GM23338 (cell line): ENCODE data around the gene CCDC12. TPM values are rescaled to one million over a fixed set of nuclear protein-coding genes. Genes with fewer than 3 reads are reported as not detected.

Experiments used
- ETS1 ChIP-seq: IDR thresholded peaks from 2 replicates; pipeline ENCODE4 v1.6.1; 2016; ENCODE audit warnings: antibody characterized with exemption
- EZH2 ChIP-seq: fragments of 200-600 bp; sonication (generic); IDR thresholded peaks from one replicate; pipeline ENCODE4 v1.8.0; 2017; ENCODE audit warnings: antibody characterized with exemption, mild to moderate bottlenecking, low read depth; ENCODE audit not compliant: unreplicated experiment
- EZH2phosphoT487 ChIP-seq: fragments of 200-600 bp; sonication (generic); IDR thresholded peaks from one replicate; pipeline ENCODE4 v1.8.1; 2018; ENCODE audit warnings: antibody characterized with exemption; ENCODE audit not compliant: unreplicated experiment
- JUNB ChIP-seq: IDR thresholded peaks from one replicate; pipeline ENCODE4 v1.6.1; 2016; ENCODE audit warnings: antibody characterized with exemption; ENCODE audit not compliant: unreplicated experiment
- POLR2AphosphoS5 ChIP-seq: IDR thresholded peaks from 2 replicates; pipeline ENCODE4 v1.6.1; 2016; ENCODE audit warnings: antibody characterized with exemption, low read depth
- REST ChIP-seq: IDR thresholded peaks from one replicate; pipeline ENCODE4 v1.6.1; 2018; ENCODE audit warnings: antibody characterized with exemption; ENCODE audit not compliant: unreplicated experiment
- ZNF331 ChIP-seq: fragments of 250-450 bp; sonication (Bioruptor Pico); IDR thresholded peaks from 2 replicates; pipeline ENCODE4 v1.5.0; 2020; ENCODE audit warnings: low read depth, mild to moderate bottlenecking, moderate library complexity
- polyA plus RNA-seq: library from polyadenylated mRNA; unstranded; fragments of >200 nt; fragmentation: Nextera tagmentation; extraction: Ambion mirVana; gene quantifications from 2 replicates; pipeline ENCODE4 v1.2.1, GENCODE V29; 2016
- total RNA-seq: library from RNA; depleted of rRNA; stranded (reverse); fragments of >200 nt; shearing (Covaris generic); gene quantifications from 2 replicates; pipeline ENCODE4 v1.2.3, GENCODE V29; 2014
- TF ChIP-seq, protein P1 (sequence below): fragments of 250-450 bp; sonication (Bioruptor Pico); IDR thresholded peaks from 2 replicates; pipeline ENCODE4 v1.5.0; 2020; ENCODE audit warnings: mild to moderate bottlenecking, moderate library complexity

The CCDC12 gene
- total and polyA plus RNA-seq, 2 experiments from 2014 or later = 42.9 to 133 TPM

GRCh38 chr3:46924921-46925584 lies 51.5 kb downstream of the CCDC12 start (continued):
- TF ChIP-seq, protein P1, sequence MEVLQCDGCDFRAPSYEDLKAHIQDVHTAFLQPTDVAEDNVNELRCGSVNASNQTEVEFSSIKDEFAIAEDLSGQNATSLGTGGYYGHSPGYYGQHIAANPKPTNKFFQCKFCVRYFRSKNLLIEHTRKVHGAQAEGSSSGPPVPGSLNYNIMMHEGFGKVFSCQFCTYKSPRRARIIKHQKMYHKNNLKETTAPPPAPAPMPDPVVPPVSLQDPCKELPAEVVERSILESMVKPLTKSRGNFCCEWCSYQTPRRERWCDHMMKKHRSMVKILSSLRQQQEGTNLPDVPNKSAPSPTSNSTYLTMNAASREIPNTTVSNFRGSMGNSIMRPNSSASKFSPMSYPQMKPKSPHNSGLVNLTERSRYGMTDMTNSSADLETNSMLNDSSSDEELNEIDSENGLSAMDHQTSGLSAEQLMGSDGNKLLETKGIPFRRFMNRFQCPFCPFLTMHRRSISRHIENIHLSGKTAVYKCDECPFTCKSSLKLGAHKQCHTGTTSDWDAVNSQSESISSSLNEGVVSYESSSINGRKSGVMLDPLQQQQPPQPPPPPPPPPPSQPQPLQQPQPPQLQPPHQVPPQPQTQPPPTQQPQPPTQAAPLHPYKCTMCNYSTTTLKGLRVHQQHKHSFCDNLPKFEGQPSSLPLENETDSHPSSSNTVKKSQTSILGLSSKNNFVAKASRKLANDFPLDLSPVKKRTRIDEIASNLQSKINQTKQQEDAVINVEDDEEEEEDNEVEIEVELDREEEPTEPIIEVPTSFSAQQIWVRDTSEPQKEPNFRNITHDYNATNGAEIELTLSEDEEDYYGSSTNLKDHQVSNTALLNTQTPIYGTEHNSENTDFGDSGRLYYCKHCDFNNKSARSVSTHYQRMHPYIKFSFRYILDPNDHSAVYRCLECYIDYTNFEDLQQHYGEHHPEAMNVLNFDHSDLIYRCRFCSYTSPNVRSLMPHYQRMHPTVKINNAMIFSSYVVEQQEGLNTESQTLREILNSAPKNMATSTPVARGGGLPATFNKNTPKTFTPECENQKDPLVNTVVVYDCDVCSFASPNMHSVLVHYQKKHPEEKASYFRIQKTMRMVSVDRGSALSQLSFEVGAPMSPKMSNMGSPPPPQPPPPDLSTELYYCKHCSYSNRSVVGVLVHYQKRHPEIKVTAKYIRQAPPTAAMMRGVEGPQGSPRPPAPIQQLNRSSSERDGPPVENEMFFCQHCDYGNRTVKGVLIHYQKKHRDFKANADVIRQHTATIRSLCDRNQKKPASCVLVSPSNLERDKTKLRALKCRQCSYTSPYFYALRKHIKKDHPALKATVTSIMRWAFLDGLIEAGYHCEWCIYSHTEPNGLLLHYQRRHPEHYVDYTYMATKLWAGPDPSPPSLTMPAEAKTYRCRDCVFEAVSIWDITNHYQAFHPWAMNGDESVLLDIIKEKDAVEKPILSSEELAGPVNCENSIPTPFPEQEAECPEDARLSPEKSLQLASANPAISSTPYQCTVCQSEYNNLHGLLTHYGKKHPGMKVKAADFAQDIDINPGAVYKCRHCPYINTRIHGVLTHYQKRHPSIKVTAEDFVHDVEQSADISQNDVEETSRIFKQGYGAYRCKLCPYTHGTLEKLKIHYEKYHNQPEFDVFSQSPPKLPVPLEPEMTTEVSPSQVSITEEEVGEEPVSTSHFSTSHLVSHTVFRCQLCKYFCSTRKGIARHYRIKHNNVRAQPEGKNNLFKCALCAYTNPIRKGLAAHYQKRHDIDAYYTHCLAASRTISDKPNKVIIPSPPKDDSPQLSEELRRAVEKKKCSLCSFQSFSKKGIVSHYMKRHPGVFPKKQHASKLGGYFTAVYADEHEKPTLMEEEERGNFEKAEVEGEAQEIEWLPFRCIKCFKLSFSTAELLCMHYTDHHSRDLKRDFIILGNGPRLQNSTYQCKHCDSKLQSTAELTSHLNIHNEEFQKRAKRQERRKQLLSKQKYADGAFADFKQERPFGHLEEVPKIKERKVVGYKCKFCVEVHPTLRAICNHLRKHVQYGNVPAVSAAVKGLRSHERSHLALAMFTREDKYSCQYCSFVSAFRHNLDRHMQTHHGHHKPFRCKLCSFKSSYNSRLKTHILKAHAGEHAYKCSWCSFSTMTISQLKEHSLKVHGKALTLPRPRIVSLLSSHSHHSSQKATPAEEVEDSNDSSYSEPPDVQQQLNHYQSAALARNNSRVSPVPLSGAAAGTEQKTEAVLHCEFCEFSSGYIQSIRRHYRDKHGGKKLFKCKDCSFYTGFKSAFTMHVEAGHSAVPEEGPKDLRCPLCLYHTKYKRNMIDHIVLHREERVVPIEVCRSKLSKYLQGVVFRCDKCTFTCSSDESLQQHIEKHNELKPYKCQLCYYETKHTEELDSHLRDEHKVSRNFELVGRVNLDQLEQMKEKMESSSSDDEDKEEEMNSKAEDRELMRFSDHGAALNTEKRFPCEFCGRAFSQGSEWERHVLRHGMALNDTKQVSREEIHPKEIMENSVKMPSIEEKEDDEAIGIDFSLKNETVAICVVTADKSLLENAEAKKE = no peak
- TF ChIP-seq EZH2 = no peak
- TF ChIP-seq ZNF331 = no peak
- no peak for TF ChIP-seq ETS1
- no peak for TF ChIP-seq JUNB
- no peak for TF ChIP-seq POLR2AphosphoS5
- no peak for TF ChIP-seq EZH2phosphoT487
- no peak for TF ChIP-seq REST
